NCI-H1048 (cell line): ENCODE results near the gene KRT3.

Source experiments
- DNase-seq: peaks from one replicate; lab custom pipeline; 2025; lab: John Stamatoyannopoulos, UW

The KRT3 gene

DNA sequence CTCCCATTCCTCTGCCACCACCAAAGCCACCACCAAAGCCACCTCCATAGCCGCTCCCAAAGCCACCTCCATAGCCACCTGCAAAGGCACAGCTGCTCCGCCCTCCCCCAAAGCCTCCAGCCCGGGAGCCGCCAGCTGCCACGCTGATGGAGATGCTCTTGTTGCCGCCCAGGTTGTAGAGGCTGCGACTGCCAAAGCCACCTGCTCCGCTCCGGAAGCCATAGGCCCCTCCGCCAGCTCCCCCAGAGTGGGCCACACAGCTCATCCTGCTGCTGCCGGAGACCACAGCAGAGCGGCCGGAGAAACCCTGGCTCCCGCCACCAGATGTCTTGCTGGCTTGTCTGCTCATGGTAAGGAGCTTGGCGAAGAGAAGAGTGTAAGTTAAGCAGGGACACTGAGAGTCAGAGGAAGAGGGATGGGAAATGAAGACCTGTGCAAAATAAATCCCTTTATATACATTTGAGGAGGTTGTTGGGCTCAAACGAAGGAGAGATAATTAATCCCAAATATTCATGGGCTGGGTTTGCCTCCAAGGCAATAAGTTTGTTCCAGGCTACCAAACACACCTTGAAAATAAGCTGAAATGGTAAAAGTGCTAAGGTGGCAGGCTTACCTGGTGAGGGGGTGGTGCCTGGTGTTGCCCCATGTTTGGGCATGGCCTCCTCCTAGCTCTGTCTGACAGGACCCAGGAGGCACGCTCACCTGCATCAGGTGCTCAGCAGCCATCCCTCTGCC, at the start of gene KRT3:
TSS of gene KRT3 (minus strand) at position 424 of the 735 bp plus-strand sequence. CDS start at position 349, 75 bp downstream.
- DNase-seq = no peak

DNA sequence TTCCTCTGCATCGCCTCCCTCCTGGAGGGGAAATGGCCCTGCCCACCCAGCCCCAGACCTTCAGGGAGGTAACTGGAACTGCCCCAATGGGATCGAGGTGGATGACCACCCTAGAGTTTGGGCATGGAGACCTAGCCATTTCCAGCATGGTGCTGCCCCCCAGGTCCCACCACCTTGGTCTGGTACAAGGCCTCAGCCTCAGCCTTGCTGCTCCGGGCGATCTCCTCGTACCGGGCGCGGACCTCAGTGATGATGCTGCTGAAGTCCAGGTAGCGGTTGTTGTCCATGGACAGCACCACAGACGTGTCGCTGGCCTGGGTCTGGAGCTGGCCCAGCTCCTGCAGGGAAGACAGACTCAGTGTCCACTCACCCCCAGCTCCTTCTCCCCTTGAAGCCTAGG, 48.5 kb upstream of the KRT3 start:
- no peak for DNase-seq

DNA sequence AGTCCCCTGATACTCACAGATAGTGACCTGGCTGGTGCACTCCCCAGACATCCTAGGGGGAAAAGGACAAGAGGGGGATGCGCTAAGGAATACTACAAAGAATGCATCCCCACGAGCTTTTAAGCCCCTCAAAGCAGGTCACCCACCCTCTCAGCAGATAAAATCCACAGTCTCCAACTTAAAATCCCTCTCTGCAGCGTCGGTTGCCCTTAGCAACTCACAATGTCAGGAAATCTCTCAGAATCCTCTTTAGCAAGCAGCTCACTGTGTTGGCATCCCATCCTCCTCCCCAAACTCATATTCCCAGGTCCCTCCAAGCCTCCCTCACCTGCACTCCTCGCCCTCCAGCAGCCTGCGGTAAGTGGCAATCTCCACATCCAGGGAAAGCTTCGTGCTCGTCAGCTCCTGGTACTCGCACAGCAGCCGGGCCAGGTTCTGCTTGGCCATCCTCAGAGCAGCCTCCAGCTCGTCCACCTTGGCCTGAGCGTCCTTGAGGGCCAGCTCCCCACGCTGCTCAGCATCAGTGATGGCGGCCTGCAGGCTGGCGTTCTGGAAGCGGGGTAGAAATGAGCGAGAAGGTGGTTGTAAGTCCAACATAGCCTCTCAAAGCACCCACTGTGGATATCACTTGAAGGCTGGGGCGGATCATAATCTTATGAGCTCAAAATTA, 43.7 kb upstream of the KRT3 start:
- no peak for DNase-seq

DNA sequence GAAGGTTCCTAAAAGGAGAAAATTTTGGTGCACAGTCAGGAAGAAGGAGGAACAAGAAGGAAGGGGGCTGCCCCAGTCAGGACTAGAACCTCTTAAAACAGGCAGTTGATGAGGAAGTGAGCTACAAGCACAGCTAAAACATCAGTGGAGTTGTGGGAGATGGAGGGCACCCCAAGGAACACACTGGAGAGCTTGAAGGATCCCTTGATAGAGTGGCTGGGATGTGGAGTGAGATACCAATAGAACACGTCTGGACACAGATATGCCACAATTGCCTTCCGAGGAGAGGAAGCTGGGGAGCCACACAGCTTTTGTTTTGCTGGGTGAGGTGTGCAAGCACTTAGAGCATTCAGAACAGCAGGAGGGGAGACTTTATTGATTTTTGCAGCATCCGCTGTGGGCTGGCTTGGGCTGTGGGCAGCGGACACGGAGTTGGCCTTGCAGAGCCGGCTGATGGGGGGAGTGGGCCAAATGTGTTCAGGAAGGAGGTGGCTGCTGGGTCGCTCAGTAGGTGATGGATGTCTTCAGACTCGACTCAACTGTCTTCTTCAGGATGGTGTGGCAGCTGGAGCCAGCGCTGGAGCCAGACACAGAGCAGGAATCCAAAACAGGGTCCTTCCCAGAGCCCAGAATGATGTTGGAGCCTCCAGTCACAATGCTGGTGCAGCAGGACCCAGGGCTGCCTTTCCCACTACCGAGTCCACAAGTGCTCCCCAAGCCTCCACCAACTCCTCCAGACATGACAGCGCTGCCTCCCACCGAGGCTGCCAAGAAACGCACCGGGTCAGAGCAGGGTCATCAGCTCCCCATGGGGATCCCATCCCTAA, 42.9 kb upstream of the KRT3 start:
- DNase-seq = no peak

DNA sequence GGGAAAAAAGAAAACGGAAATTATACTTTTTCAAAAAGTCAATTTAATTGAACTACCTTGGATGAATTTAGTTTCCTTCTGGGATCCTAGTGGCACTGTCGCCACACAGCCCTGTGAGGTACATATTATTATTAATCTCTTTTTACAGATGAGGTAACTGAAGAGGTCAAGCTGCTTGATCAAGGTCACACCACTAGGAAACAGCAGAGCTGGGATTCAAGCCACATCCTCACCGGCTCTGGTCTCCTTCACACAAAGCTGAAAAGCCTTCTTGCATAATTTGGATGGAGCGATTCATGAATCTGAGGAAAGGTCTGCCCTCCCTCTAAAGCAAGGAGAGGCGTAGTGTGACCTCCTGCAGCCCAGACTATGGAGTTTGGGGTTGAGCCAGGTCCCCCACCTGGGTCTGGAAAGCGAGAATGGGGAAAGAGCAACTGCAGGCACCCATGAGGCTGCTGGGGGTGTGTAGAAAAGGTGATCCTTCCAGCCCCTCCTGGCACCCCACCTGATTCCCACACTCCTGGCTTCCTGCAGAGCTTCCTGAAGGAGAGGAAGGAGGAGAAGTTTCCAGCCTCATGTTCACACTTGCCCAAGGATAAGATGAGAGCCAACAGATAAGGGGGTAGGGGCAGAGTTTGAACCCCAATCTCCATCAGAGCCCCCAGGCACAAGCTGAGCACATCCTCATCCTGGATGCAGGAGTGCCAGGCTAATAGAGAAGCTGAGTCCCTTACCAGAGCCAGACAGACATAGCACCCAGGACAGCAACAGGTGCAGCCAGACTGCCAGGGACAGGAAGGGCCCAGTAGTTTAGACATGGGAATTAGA, 42.1 kb upstream of the KRT3 start:
- no peak for DNase-seq

DNA sequence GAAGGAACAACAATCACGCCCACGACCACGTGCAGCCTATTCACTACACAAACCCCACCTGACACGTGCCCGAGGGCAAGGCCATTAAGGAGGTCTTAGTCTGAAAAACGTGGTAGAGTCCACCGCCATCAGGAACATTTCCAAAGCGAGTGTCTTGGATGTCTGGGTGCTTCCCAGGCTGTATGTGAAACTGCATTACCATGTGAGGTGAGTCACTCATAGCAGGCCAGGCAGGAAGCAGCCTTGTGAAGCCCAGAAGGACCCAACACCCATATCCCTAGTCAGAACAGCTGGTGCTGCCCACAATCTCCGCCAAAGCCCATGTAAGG, 41.5 kb upstream of the KRT3 start:
- no peak for DNase-seq

DNA sequence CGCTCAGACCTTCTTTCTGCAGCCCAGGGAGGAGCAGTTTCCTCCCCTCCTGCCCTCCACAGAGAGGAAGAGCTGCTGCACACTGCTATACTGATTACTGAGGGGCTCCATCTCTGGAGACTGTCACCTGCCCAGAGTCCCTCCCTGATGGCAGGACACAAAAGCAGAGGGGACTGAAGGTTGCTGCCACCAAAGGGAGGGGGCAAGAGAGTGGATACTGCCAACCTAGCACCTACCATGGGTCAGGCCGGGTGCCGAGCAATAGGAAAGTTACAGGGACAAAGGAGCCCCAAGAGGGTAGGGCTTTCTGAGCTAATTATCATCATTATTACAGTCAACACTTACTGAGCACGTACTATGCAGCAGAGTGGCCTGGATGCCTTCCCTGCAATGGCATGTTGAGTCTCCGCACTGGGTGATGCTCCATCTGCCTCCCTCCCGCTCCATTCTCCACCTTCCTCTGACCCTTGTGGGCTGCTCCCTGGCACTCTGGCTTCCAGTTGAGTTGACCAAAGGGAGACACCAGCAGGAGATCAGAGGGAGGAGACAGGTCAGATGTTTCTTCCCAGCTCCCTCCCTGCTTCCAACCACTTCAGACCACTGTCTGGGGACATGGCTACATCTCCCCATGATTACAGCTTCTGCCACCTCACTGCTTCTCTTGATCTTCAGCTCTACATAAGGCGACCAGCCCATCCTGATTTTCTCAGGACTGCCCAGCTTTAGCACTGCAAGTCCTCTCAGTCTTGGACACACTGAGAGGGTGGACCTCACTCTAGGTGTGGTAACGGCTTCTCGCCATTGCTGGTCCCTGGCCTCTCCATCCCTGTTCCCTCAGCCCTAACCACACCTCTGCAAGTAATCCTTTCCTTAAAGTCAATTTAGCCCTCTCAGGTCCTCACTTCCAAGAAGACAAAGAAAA, 40.8 kb upstream of the KRT3 start:
- DNase-seq = no peak

DNA sequence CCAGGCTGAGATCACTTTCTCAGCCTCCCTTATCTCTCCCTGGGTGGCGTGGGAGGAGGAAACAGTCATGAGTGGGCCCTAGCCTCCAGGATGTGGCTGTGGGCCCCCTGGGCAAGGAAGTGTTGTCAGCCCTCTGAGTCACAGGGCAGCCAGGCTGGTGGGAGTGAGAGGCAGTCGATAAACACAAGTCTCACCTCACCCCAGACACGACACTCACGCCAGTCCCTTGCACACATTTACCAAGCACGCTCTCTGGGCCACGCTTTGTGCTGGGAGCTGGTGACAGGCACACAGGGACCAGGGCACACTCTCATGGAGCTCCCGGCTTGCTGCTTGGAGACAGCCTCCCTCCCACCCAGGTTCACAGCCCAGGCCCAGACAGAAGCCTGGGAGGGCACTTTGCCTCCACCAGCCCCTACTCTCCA, 40.1 kb upstream of the KRT3 start:
- DNase-seq = no peak

DNA sequence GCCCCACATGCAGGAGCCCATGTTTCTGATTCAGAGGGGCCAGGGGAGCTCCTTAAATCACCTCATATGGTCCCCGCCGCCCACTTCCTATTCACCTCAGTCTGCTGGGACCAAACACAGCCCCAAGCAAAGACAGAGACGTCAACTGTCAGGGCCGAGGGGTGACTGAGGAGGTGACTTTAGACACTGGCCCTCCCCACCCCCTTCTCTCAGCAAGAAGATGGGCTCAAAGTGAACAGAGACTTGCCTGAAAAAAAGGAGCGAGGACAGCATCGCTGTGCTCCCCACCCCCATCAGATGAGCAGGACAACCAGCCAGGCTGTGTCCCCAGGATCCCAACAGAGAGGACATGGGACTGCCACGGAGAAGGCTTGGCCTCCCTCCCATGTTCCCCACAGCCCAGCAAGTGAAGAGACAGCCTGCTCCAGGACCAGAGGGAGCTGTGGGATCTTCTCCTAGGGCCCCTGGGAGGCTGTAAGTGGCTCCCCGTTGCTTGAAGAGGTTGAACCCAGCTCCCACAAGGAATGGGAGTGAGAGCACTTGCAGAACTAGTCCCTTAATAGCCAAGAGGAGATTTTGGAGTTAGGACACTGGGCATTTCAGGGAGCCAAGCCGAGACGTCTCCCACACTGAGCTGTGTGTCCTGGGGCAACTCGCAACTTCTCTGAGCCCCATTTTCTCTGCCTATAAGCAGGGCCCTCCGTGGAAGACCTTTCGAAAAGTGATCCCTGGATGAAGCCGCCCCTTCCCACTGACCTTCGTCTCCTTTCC, 39.5 kb upstream of the KRT3 start:
- no peak for DNase-seq

DNA sequence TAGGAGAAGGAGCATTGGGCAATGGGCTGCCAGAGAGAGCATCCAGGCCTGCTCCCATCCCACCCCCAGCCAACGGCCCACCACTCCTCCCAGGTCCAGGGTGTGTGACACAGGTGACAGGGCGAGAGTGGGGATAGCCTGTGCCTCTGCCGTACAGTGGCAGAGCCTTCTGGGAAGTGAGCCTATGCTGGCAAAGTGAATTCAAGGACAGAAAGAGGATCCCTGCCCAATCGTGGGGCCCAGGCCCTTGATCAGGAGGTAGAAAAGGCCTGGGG, 38.7 kb upstream of the KRT3 start:
- no peak for DNase-seq

DNA sequence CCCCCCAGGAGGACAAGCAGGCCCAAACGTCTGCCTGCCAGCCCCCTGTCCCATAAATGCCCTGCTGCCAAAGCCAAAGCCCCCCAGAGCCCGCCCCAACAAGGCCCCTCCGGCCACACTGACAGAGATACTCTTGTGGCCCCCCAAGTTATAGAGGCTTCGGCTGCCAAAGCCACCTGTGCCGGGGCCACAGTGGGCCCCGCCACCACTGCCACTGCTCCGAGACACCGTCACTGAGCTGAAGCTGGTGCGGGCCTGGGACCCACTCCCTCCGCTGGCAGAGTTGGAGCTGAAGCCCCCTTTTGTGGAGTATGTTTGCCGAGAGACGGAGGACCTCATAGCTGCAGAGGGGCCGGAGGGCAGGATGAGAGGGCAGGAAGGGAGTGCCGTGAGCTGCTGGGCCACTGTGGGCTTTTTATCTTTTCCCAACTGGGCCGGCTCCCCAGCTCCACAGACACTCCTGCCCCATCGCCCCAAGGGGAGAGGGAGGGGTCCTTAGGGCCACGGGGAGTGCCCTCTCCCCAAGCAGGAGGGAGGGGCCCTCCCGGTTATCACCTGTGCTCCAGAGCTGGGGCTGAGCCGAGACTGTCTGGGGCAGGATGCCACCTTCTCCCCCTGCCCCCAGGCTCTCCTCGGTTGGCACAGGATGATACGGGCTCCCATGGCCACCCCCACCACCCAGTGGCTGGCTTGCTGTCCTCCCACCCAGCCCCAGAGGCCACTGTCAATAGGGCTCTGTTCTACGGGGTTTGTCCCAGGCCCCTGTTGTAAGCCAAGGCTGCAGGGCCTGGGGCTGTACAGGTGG, 38.2 kb upstream of the KRT3 start, which contains the start of gene KRT79:
TSS of gene KRT79 (minus strand) at position 390 of the 805 bp plus-strand sequence. CDS start at position 339, 51 bp downstream.
- DNase-seq = no peak

DNA sequence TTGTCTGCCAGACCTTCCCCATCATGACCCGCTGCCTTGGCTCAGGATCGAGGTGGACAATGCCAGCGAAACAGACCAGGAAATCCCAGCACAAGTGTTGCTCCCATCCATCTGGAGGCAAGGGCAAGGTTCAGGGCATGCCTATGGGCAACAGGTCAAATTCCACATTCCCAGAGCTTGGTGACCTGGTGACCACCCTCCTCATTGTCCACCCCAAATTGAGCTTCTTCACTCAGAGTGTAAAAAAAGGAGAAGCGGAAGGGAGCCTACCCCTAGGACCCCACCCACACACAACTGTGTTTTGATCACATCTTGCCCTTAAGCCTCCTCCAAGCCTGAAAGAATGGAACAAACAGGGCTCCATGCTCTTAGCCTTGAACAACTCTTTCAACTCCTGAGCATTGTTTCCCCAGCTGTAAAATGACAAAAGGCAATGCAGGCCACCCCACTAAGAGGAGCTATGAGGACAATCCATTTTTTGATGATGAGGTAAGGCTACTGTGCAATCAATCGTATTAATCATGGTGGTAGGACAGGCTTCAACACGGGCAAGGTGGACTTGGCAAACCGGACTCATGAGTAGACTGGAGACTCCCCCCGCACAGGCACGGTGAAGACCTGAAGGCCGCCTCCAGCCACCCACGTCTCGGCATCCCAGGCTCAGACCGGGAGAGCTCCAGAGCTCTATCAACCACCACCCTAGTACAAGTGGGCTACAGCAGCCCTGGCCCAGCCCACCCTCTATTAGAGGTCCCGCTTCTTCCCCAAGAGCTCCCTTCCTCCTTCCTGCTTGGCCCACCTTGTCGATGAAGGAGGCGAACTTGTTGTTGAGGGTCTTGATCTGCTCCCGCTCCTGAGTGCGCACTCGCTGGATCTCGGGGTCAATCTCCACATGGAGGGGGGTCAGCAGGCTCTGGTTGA, 37.3 kb upstream of the KRT3 start:
- DNase-seq = no peak

DNA sequence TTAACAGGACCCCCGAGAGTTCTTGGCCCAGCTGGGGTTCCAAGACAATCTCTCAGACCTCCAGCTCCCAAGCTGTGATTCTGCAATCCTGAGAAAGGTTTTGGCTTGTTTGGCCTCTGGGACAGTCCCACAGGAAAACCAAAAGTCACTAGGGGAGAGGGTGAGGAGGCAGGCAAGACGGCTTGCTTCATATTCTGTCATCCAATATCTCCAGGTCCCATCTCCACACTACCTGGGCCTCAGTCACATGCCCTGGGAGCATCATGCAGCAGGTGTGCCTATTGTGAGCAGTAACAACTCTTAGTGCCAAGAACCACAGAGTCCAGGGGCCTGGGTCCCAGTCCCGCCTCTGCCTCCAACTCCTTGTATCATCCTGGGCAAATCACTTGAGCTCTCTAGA, 36.5 kb upstream of the KRT3 start:
- no peak for DNase-seq

DNA sequence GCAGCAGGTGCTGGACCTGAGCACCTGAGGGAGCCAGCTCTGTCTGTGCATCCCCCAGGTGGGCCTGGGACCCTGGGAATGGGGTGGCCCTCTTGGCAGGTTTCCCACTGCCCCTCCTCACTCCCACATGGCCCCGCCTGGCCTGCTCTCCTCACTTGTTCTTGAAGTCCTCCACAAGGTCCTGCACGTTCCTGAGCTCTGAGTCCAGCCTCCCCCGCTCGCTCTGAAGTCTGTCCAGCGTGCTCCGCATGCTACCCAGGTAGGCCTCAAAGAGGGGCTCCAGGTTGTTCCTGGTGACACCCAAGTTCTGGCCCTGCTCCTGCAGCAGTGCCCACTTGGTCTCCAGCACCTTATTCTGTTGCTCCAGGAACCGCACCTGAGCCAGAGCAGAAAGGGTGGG, 35.3 kb upstream of the KRT3 start:
- DNase-seq = no peak

DNA sequence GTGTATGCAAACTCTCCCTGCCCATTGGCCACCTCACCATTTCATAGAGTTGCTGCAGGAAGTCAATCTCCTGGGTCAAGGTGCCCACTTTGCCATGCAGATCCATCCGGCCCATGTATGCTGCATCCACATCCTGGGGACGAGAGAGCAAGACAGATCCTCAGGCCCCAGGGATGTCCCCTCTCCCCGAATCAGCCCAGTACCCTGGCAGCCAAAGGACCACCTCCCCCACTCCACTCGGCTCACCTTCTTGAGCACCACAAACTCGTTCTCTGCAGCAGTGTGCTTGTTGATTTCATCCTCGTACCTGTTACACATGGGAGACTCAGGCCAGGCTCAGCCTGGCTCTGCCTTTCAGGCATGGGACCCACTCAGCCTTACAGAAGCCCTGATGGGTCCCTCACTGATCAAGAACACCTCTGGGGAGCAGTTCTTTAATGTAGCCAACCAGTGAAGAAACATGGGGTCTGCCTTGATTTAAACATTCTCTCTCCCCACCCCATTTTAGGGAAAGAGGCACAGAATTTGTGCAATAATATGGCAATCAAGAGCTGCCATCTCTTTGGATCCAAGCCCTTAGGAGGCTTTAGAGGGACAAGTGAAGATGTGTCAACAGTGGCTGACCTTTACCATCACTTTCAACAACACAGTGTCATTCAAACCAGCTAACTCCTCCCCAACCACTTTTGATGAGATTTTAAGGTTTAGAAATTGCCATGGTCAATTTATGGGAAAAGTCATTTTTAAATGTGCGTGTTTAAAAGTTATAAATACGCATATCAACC, 34.3 kb upstream of the KRT3 start:
- no peak for DNase-seq

DNA sequence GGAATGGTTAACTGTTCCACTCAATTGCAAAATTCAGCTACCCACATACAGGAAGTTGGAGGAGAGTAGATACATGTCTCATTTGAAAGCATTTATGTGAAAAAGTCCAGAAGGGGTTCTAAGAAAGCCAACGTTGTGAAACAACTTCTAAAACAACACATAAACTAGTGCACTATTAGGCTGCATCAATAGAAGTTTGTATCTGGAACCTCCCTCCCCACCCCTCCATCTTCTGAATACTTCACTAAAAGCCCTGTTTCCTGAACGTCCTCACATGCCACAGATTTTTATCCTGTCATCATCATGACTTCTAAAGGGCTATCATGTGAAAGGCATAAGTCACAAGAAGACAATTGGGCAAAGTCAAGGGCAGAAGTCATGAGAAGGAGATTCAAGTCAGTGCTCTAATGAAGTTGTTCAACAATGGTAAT, 32.7 kb upstream of the KRT3 start:
- no peak for DNase-seq

DNA sequence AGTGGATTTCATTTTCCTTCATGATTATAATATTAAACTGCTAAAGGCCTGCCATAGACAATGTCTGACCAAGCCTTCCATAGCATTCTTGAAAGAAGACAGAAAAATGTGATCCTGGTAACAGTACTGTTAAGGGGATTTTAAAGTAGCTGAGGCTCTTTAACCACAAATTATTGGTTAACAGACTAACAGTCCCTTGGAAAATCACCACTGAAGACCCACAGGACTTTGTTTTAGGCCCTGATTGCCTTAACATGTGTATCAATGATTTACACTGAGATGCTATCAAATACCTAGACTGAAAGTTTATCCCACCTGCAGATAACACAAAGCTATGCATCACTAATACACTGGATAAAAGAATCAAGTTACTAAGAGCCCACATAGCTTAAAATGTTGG, 32.2 kb upstream of the KRT3 start:
- no peak for DNase-seq
